ENCODE results near the gene TMCO1.
"Not testable (repeated sequence)": the region's sequence is repeated elsewhere in the genome, so short reads cannot be mapped to it uniquely, and the experiment has no call there.

The TMCO1 gene

DNA sequence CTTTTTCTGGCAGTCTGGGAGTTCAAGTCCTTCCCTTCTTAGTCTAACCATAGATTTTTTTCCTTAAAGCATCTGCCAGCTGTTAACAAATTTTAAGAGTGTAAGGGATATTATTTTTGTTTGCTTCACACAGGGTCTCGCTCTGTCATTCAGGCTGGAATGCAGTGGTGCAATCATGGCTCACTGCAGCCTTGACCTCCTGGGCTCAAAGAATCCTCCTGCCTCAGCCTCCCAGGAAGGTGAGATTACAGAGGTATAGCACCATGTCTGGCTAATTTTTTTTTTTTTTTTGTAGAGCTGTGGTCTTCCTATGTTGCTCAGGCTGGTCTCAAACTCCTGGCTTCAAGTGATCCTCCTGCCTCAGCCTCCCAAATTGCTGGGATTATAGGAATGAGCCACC, 23.8 kb downstream of the TMCO1 start:
- DNase-seq: not testable (repeated sequence)

- DNase-seq: no peak
Observed at GRCh38 chr1:165742194-165742593, 26.5 kb downstream of the TMCO1 start.

DNA sequence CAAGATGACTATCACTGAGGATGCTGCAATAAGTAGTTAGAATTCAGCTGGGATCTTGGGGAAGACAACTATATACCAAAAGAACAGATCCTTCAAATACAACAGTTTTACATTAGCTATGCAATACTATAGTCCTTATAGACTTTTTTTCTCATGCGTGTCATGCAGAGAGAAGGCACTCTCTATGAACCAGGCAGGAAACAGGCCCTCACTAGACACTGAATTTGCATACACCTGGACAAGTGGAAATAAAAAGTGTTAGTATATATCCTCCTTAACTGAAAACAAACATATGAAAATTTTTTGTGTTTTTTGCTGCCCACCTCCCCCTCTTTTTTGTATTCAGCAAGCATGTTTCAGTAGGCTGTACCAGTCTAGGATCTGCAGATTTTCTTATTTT, 29.9 kb downstream of the TMCO1 start:
- no peak for DNase-seq

- no peak for DNase-seq
Observed at GRCh38 chr1:165737196-165737595, 31.5 kb downstream of the TMCO1 start.

DNA sequence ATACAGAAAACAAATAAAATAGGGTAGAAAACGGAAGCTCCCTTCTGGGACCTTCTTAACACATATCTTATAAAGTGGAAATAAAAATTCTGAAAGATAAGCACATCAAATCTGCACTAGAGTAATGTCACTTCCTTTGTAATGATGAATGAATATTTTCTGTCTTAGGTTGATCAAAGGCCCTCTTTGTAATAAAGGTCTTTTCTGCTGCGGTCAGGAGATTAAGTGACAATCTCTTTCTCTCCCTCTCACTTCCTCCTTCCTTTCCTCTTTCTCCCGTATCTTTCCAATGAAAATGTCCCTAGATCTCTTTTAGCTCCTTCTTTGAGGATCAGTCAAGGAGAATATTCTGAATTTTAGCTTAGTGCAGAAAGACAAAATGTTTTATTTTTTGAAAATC, 33.8 kb downstream of the TMCO1 start:
- DNase-seq: no peak

DNA sequence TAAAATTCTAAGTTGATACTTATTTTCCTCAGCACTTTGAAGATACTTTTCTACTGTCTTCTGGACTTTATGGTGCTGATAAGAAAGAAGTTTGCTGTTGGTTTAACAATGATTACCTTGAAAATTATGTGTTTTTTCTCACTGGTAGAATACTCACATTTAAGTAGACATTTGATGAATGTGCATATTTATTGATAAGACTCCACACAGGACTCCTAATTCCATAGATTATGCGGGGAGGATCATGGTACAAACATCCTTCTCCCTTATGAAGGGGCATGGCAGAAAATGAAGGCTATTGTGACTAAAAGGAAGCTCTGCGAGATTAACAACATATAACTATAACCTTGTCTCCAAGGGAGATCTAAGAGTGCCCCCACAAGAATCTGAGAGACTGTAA, 41.8 kb downstream of the TMCO1 start:
- no peak for DNase-seq

DNA sequence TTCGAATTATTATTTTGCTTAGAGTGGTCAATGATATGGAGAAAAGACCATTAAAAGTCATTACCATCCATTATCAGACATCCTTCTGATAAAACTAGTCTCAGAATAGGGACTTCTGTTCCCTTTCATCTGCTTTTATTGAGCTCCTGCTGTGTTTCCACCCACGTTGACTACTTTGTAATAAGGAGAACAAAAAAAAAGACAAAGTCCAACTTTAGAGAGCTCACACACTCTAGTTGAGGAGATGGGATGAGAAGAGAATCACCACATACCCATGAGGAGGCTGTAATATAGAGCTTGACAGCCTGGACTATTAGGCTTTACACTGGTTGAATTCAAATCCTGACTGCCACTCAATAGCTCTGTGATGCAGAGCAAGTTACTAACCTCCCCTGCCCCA, 42.5 kb downstream of the TMCO1 start:
- DNase-seq: no peak

- peak in 1 of 4 experiments; percentile 0 for DNase-seq
Observed at GRCh38 chr1:165717918-165718515, 50.7 kb downstream of the TMCO1 start.

- DNase-seq: not testable (repeated sequence)
Observed at GRCh38 chr1:165716265-165717051, 52.2 kb downstream of the TMCO1 start.

DNA sequence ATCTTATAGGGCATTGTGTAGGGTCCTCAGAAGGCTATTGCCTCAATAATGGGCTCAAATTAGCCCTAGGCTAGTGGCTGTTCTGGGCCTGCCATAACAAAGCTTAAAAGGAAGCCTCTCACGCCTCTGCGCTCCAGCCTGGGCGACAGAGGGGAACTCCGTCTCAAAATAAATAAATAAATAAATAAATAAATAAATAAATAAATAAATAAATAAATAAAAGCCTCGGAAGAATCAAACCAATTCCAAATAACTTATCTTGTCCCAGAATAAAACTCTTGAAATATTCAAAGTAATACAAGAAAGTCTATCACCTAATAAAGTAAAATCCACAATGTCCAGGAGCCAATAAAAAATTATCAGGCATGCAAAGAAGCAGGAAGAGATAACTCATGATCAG, 55.9 kb downstream of the TMCO1 start:
- no peak for DNase-seq

GRCh38 chr1:165707984-165708706, 60.5 kb downstream of the TMCO1 start:
- no peak for DNase-seq

DNA sequence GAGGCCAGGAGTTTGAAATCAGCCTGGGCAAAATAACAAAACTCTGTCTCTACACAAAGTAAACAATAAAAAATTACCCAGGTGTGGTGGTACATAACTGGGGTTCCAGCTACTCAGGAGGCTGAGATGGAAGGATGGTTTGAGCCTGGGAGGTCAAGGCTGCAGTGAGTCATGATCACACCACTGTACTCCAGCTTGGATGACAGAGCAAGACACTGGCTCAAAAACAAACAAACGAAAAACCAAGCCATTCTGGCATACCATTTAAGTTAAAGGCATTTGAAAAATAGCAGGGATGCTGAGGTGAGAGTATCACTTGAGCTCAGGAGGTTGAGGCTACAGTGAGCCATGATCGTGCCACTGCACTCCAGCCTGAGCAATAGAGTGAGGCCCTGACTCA, 65.0 kb downstream of the TMCO1 start:
- no peak for DNase-seq

DNA sequence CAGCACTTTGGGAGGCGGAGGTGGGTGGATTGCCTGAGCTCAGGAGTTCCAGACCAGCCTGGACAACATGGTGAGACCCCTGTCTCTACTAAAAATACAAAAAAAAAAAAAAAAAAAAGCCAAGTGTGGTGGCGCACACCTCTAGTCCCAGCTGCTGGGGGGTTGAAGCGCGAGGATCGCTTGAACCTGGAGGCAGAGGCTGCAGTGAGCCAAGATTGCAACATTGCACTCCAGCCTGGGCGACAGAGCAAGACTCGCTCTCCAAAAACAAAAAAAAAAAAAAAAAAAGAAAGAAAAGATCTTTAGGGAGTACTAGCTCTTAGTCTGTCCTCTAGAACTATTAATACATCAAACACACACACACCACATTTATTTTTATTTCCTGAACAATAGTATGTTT, 66.7 kb downstream of the TMCO1 start:
- DNase-seq: not testable (repeated sequence)

DNA sequence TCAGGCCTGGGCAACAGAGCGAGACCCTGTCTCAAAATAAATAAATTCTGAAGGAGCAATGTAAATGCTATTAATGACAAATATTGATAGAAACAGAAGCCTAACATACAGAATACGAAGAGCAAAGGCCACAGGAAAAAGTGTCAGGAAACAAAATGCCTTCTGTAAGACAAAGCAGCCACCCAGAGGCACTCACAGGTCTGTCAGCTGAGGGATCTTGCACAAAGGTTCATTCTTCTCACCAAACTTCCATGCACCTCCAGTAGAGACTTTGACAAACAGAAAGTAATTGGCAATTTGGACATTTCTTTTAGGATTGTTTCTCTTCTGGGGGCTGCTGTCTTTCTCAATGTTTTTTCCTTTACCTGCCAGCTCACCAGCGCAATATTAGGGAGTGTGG, 69.1 kb downstream of the TMCO1 start:
- no peak for DNase-seq

DNA sequence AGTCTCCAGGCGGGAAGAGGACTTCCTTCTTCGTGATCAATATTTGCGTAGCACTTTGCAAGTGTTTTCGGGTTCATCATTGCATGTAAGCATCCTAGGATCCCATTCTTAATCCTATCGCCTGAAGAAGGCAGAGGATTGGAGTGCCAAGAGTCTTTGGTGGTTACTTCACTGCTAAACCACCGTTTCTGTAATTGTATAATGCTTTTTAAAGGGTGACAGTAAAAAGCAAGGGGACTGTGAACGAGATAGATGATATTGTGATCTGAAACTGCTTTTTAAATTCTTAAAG, 70.0 kb downstream of the TMCO1 start:
- no peak for DNase-seq

DNA sequence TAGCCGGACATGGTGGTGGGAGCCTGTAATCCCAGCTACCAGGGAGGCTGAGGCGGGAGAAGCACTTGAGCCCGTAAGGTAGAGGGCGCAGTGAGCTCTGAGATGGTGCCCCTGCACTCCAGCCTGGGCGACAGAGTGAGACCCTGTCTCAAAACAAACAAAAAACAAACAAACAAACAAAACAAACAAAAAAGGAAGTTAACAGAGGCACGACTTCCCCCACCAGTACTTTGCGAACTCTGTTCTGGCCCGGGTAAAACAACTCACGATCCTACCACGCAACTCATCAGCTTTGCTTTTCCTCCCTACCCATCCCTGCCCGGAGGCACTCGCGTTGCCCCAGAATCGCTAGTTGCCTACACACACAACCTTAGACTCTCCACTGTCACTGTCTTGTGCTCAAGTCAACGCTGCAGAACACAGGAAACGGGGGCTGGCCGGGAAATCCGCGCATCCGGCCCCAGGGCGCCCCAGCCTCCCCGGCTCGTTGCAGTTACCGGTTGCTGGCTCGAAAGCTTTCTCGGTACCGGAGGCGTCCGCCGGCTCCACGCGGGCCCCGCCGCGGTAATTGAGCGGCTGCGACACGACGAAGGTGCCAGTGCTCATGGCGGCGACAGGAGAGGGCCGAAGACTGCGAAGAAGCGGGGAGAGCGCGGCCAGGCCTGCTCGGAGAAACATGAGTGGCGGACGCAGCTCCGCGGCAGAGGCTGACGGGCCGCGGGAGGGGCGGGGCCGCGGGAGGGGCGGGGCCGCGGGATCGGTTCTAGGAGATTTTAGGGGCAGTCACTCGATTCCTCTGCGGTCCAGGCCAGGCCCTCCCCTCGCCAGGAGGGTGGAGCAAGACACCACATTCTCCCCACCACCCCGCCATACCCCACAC, 70.5 kb downstream of the TMCO1 start, which contains the start of gene ALDH9A1:
ALDH9A1 (minus strand) TSS at position 682 of the 880 bp plus-strand sequence; CDS start at position 678, 4 bp downstream.
- peak; percentile 60 to 77 (median 68) for DNase-seq

- DNase-seq: no peak
Observed at GRCh38 chr1:165697491-165697880, 71.2 kb downstream of the TMCO1 start.

GRCh38 chr1:165696625-165697100, 72.0 kb downstream of the TMCO1 start:
- DNase-seq: no peak

- DNase-seq: no peak
Observed at GRCh38 chr1:165695031-165695430, 73.6 kb downstream of the TMCO1 start.

DNA sequence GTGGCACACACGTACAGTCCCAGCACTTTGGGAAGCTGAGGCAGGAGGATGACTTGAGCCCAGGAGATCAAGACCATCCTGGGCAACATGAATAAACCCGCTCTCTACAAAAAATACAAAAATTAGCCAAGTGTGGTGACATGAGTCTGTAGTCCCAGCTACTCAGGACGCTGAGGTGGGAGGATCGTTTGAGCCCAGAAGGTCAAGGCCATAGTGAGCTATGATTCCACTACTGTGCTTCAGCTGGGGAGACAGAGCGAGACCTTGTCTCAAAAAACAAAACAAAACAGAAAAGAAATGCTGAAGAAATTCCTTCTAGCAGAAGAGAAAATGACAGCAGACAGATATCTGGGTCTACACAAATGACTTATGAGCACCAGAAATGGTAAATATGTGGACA, 80.6 kb downstream of the TMCO1 start:
- DNase-seq: no peak

DNA sequence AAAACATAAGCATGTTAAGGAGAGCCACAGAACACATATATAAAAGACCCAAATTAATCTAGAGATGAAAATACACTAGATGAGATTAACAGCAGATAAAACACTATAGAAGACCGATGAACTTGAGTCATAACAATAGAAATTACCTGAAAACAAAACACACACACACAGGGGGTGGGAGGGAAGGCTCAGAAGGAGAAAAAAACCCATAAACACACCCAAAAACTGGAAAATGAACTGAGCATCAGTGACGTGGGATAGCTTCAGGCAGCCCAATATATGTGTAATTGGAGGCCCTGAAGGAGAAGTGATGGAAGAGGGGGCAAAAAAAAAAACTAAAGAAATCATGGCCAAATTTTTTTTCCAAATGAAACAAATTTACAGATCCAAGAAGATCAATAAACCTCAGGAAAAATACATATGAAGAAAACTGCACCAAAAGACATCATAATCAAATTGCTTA, 81.7 kb downstream of the TMCO1 start:
- no peak for DNase-seq

DNA sequence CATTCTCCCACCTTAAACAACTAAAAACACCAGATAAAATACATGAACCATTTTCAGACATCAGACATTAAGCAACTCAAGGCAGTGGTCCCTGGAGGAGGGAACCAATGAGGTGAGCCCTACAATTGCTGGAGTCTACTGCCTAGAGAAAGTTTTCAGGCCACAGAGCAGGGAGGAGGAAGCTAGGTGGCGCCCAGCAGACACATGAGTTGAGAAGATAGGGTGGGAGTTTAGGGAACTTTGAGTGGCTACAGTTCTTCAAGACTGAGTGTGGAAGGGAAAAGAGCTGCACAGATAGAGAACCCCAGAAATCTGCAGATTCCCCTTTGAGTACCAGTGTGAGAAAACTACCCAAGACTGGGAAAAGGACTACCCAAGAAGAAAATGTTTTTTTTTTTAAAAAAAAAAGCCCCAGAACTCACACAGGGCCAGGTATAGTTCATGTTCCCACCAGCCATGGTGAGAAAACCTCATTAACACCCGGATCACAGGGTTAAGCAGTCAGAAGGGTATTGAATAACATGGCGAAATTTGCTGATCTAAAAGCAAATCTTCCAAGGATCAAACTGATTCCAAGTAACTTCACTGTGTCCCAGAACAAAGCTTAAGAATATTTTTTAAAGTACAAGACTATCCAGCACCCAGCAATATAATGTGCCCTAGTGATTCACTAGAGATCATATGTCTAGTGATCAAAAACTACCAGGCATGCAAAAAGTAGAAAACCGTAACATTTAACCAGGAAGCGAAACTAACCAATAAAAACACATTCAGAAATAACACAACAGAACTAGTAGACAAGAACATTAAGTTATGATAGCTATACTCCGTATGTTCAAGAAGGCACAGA, 82.3 kb downstream of the TMCO1 start:
- DNase-seq: no peak

Data from activated naive CD4-positive, alpha-beta T cell (primary cell).